HCT116 (cell line): ENCODE data around the gene BATF2. TPM values are rescaled to one million over a fixed set of nuclear protein-coding genes. Genes with fewer than 3 reads are reported as not detected.
A peak's percentile ranks its signal among the peaks of the same experiment; 100 is the strongest.

ENCODE experiments used
- ATAC-seq: fragments of 200-7000 bp; cut with Tn5 transposase; 2 replicates; pipeline ENCODE4 v1.9.1; 2020; ENCODE audit warnings: mild to moderate bottlenecking, moderate library complexity
- Bru-seq: library from RNA; stranded (reverse); fragments of 400-500 nt; gene quantifications from one replicate; lab custom pipeline; 2021; lab: Mats Ljungman, UMichigan
- BruChase-seq, 2 experiments: library from RNA; stranded (reverse); fragments of 400-500 nt; gene quantifications; one replicate each; lab custom pipeline; 2021; lab: Mats Ljungman, UMichigan
- BruUV-seq: library from RNA; stranded (reverse); fragments of 400-500 nt; replicated peaks from 2 replicates; lab custom pipeline; 2021; lab: Mats Ljungman, UMichigan
- CTCF ChIA-PET: fragments of 300-600 bp; sonication (Branson Sonifier 250); formaldehyde crosslinking; loops from one replicate; lab custom pipeline; 2021; ENCODE audit warnings: antibody characterized with exemption; lab: Charles Lee
- POLR2A ChIA-PET: fragments of 300-600, 350-600 bp; sonication (Branson Sonifier 250); formaldehyde crosslinking; loops from one replicate; lab custom pipeline; 2021; ENCODE audit warnings: antibody characterized with exemption; lab: Charles Lee
- RAD21 ChIA-PET, 2 experiments: fragments of 300-600 bp; sonication (Branson Sonifier 250); formaldehyde crosslinking; loops; one replicate each; lab custom pipeline; 2023; ENCODE audit warnings: low total read pairs in 2 of 2; ENCODE audit not compliant: uncharacterized antibody in 2 of 2, unreplicated experiment in 2 of 2, low non-redundant PET in 1 of 2; lab: Charles Lee
- DNase-seq: peaks from one replicate; pipeline ENCODE4 v3.0.0-alpha.2; 2010; ENCODE audit warnings: low read depth, low spot score
- H2AFZ ChIP-seq: fragments of 200-600 bp; shearing (Covaris generic), sonication (generic); 2 replicates; pipeline ENCODE4 v1.6.1; 2017; ENCODE audit warnings: low read depth, mixed run types, mixed read lengths, antibody characterized with exemption, low read length; ENCODE audit not compliant: poor library complexity, severe bottlenecking
- H3K27ac ChIP-seq: 2 replicates; pipeline ENCODE4 v1.5.1; 2012; ENCODE audit warnings: low read depth, low read length
- H3K27me3 ChIP-seq: fragments of 200-600 bp; sonication (generic); 2 replicates; pipeline ENCODE4 v1.6.1; 2016; ENCODE audit warnings: mixed run types, low read length, mixed read lengths; ENCODE audit not compliant: insufficient read depth
- H3K36me3 ChIP-seq, 2 experiments: fragments of 200-500 bp in 1 of 2; fragments of 200-600 bp in 1 of 2; sonication (Bioruptor generic) in 1 of 2; sonication (generic) in 1 of 2; 2 replicates each; pipeline versions ENCODE4 v1.5.1 to v1.6.1; 2014 to 2016; ENCODE audit warnings: low read length in 2 of 2, inconsistent platforms in 1 of 2, mixed read lengths in 1 of 2, mixed run types in 1 of 2; ENCODE audit not compliant: insufficient read depth in 2 of 2, control insufficient read depth in 1 of 2
- H3K4me1 ChIP-seq, 2 experiments: fragments of 200-600 bp in 1 of 2; sonication (generic) in 1 of 2; 2 replicates each; pipeline versions ENCODE4 v1.5.1 to v1.6.1; 2012 to 2017; ENCODE audit warnings: low read length in 2 of 2, inconsistent platforms in 1 of 2, mild to moderate bottlenecking in 1 of 2, mixed read lengths in 1 of 2, mixed run types in 1 of 2, moderate library complexity in 1 of 2; ENCODE audit not compliant: insufficient read depth in 2 of 2, control insufficient read depth in 1 of 2
- H3K4me2 ChIP-seq: fragments of 200-600 bp; sonication (generic); 2 replicates; pipeline ENCODE4 v1.6.1; 2017; ENCODE audit warnings: mixed run types, low read length, mixed read lengths
- H3K4me3 ChIP-seq, 2 experiments: fragments of 200-600 bp in 1 of 2; sonication (generic) in 1 of 2; replicated peaks in 1 of 2; 2 replicates each; pipeline ENCODE4 v1.5.1; 2011 to 2016; ENCODE audit warnings: low read length in 2 of 2, control low read depth in 1 of 2, low read depth in 1 of 2, mild to moderate bottlenecking in 1 of 2, mixed read lengths in 1 of 2, mixed run types in 1 of 2
- H3K79me2 ChIP-seq: fragments of 200-600 bp; sonication (generic); 2 replicates; pipeline ENCODE4 v1.6.1; 2017; ENCODE audit warnings: mild to moderate bottlenecking, mixed run types, low read length, moderate library complexity, mixed read lengths; ENCODE audit not compliant: insufficient read depth
- H3K9ac ChIP-seq: fragments of 200-600 bp; sonication (generic); 2 replicates; pipeline ENCODE4 v1.6.1; 2016; ENCODE audit warnings: low read length, mixed read lengths
- H3K9me2 ChIP-seq: fragments of 200-600 bp; sonication (generic), shearing (Covaris generic); 2 replicates; pipeline ENCODE4 v1.6.1; 2017; ENCODE audit warnings: mixed run types, mild to moderate bottlenecking, moderate library complexity; ENCODE audit not compliant: insufficient read depth
- H3K9me3 ChIP-seq, 2 experiments: fragments of 200-500 bp in 1 of 2; fragments of 200-600 bp in 1 of 2; sonication (Bioruptor generic) in 1 of 2; sonication (generic) in 1 of 2; 2 replicates each; pipeline ENCODE4 v1.6.1; 2014 to 2017; ENCODE audit warnings: low read length in 2 of 2, mixed read lengths in 2 of 2, inconsistent platforms in 1 of 2, low read depth in 1 of 2, mild to moderate bottlenecking in 1 of 2, mixed run types in 1 of 2, moderate library complexity in 1 of 2; ENCODE audit not compliant: control insufficient read depth in 1 of 2, insufficient read depth in 1 of 2
- H4K20me1 ChIP-seq: fragments of 200-600 bp; sonication (generic), shearing (Covaris generic); 2 replicates; pipeline ENCODE4 v1.6.1; 2017; ENCODE audit warnings: mixed run types, mild to moderate bottlenecking, moderate library complexity; ENCODE audit not compliant: insufficient read depth
- ATF3 ChIP-seq: IDR thresholded peaks from 2 replicates; pipeline ENCODE4 v1.6.1; 2012
- CEBPB ChIP-seq: IDR thresholded peaks from 2 replicates; pipeline ENCODE4 v1.6.1; 2012; ENCODE audit warnings: low read depth
- CTCF ChIP-seq, 3 experiments: fragments of 200-600 bp in 1 of 3; sonication (generic) in 1 of 3; IDR thresholded peaks in 2 of 3; conservative IDR thresholded peaks in 1 of 3; 2 replicates each; pipeline ENCODE4 v1.5.1; 2012 to 2017; ENCODE audit warnings: low read depth in 2 of 3, low read length in 2 of 3, antibody characterized with exemption in 1 of 3, borderline replicate concordance in 1 of 3, control low read depth in 1 of 3, mild to moderate bottlenecking in 1 of 3, mixed read lengths in 1 of 3, mixed run types in 1 of 3, moderate library complexity in 1 of 3; ENCODE audit not compliant: insufficient read depth in 1 of 3
- EZH2 ChIP-seq: fragments of 200-600 bp; sonication (generic); IDR thresholded peaks from 2 replicates; pipeline ENCODE4 v1.6.1; 2017; ENCODE audit warnings: antibody characterized with exemption, mixed run types
- FOSL1 ChIP-seq: IDR thresholded peaks from 2 replicates; pipeline ENCODE4 v1.6.1; 2012; ENCODE audit warnings: low read depth
- MAX ChIP-seq: IDR thresholded peaks from 2 replicates; pipeline ENCODE4 v1.6.1; 2012
- POLR2A ChIP-seq: IDR thresholded peaks from 2 replicates; pipeline ENCODE4 v1.7.0; 2011; ENCODE audit warnings: borderline replicate concordance; ENCODE audit not compliant: insufficient read depth, insufficient read length; ENCODE audit errors: extremely low read depth
- POLR2AphosphoS5 ChIP-seq: IDR thresholded peaks from 2 replicates; pipeline ENCODE4 v1.6.1; 2011; ENCODE audit warnings: mild to moderate bottlenecking, low read depth, low read length, moderate library complexity
- REST ChIP-seq: IDR thresholded peaks from 2 replicates; pipeline ENCODE4 v1.6.1; 2012; ENCODE audit warnings: low read depth
- SIN3A ChIP-seq: IDR thresholded peaks from 2 replicates; pipeline ENCODE4 v1.6.1; 2012; ENCODE audit warnings: low read depth
- SP1 ChIP-seq: IDR thresholded peaks from 2 replicates; pipeline ENCODE4 v1.6.1; 2012; ENCODE audit warnings: low read depth
- SRF ChIP-seq: IDR thresholded peaks from 2 replicates; pipeline ENCODE4 v1.6.1; 2012; ENCODE audit warnings: low read depth
- TCF7L2 ChIP-seq: IDR thresholded peaks from 2 replicates; pipeline ENCODE4 v1.7.0; 2011; ENCODE audit warnings: borderline replicate concordance, inconsistent platforms; ENCODE audit not compliant: insufficient read depth, insufficient read length; ENCODE audit errors: extremely low read depth
- YY1 ChIP-seq: IDR thresholded peaks from 2 replicates; pipeline ENCODE4 v1.6.1; 2011; ENCODE audit warnings: low read length, low read depth, moderate library complexity, mild to moderate bottlenecking; ENCODE audit not compliant: insufficient replicate concordance; ENCODE audit errors: extremely low read depth
- ZBTB33 ChIP-seq: IDR thresholded peaks from 2 replicates; pipeline ENCODE4 v1.6.1; 2011; ENCODE audit warnings: mild to moderate bottlenecking, low read length, moderate library complexity; ENCODE audit not compliant: insufficient replicate concordance; ENCODE audit errors: extremely low read depth
- ZFX ChIP-seq: fragments of 450-650 bp; IDR thresholded peaks from 2 replicates; pipeline ENCODE4 v1.6.1; 2017
- intact Hi-C: fragments of 100-400 bp; cut with micrococcal nuclease; formaldehyde crosslinking; loops from 2 replicates; pipeline ENCODE4 v1.10.0; 2022
- long read RNA-seq: library from polyadenylated mRNA; unstranded; transcript quantifications from one replicate; pipeline ENCODE4 v2.0.0, GENCODE V29; 2021; ENCODE audit not compliant: unreplicated experiment
- polyA plus RNA-seq: library from polyadenylated mRNA; unstranded; fragments of >200 nt; gene quantifications from 2 replicates; pipeline ENCODE4 v1.2.1, GENCODE V29; 2012; ENCODE audit warnings: missing spikeins
- total RNA-seq: library from RNA; stranded (reverse); gene quantifications from one replicate; pipeline ENCODE4 v1.2.1, GENCODE V29; 2021; ENCODE audit not compliant: unreplicated experiment

Gene BATF2
- total RNA-seq, result 2.1 TPM
- 1.9 and 2.3 TPM in 2 replicates for polyA plus RNA-seq
- Bru-seq, nascent RNA, result percentile 36 among the genes with signal in this experiment
- BruChase-seq, experiment 1, labeled RNA remaining after a 6-hour chase, result percentile 33 among the genes with signal in this experiment
- percentile 37 among the genes with signal in this experiment for BruChase-seq, experiment 2, labeled RNA remaining after a 2-hour chase
- long read RNA-seq, partial matches to known transcripts, result 0 of 4 reads
- long read RNA-seq, other reads (novel, unspliced or antisense), result 0 of 4 reads

GRCh38 chr11:64996710-64997380 is at the start of gene BATF2:
TSS of gene BATF2 (minus strand) at chr11:64996971. CDS start at chr11:64996914, 57 bp downstream.
- H3K4me3 ChIP-seq, result peak within 1 kb of the TSS; percentile 30 to 50
- ChIA-PET CTCF (interaction anchor here (0.7 to 3.8 kb wide), 9 partner anchors 10 to 209 kb away, joined by 3 to 21 read pairs (median 4); partner anchors contain the start of genes ARL2 and CDC42BPG), POLR2A (interaction anchor here (0.6 to 2.7 kb wide), 4 partner anchors 9 to 150 kb away, joined by 3 to 15 read pairs (median 4); no protein-coding TSS in a partner anchor), RAD21 (interaction anchor here (0.6 to 1.9 kb wide), 3 partner anchors 16 to 150 kb away, joined by 3 to 5 read pairs (median 4); no protein-coding TSS in a partner anchor)
- intact Hi-C loops, result loop anchor here (5.0 kb wide), 1 partner anchor 150 kb away; no protein-coding TSS in a partner anchor
- peak within 1 kb of the TSS; percentile 78 for H3K4me2 ChIP-seq
- H3K9ac ChIP-seq, result peak within 1 kb of the TSS; percentile 29
- BruUV-seq, result no TSS peak
- H3K9me3 ChIP-seq, result no peaks in the 10 kb centered on the region
- ATAC-seq, result peak; percentile 90
- H4K20me1 ChIP-seq, result no peaks in the 10 kb centered on the region
- H3K36me3 ChIP-seq, result no peaks in the 10 kb centered on the region
- H3K4me1 ChIP-seq, result peaks cover 13 to 40% of the 10 kb centered on the region in 2 experiments; a peak in 3 of 4 replicates
- DNase-seq, result peak; percentile 50
- peak within 1 kb of the TSS; percentile 34; the same call in 1 of the 2 replicates for H3K27ac ChIP-seq
- no peaks in the 10 kb centered on the region for H3K27me3 ChIP-seq
- no peaks in the 10 kb centered on the region for H3K9me2 ChIP-seq
- peak within 1 kb of the TSS; percentile 70 for H2AFZ ChIP-seq
- no peaks in the 10 kb centered on the region for H3K79me2 ChIP-seq
- TF ChIP-seq SRF (peak; percentile 95), MAX (peak; percentile 64; the same call in 1 of the 2 replicates), SP1 (no peak), CTCF (IDR thresholded peaks at IDR 0.05 in 2 of 3, conservative IDR thresholded peaks at IDR 0.05 in 1 of 3; ENCODE audit: borderline replicate concordance in 1 of 3, insufficient read depth in 1 of 3, low read depth in 2 of 3, low read length in 2 of 3) (peak; percentile 51 to 85 (median 52)), YY1 (no peak), ZFX (no peak), FOSL1 (no peak), ZBTB33 (no peak), SIN3A (no peak; the same call in 1 of the 2 replicates), POLR2AphosphoS5 (peak; percentile 58), CEBPB (no peak), REST (no peak), TCF7L2 (no peak), POLR2A (no peak), ATF3 (no peak), EZH2 (no peak)
